ENCODE measurements around the gene SLC7A8.

SLC7A8 gene

DNA sequence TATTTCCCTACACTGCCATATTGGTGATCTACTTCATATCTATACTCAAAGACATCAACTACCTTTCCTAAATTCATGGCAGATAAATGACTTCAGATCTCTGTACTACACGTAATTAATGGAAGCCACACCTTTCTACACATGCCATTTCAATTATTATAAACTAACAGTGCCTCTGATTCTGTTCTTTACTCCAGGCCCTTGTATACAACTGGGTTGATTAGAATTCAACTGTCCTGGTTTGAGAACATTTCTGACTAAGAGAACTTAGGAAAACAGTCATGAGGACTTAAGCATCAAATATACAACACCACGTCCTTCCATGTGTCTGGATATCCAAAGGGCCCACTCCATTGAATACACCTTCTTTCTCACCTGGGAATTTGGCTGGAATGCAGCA, 90.4 kb downstream of the SLC7A8 start:
- DNase-seq: no peak

DNA sequence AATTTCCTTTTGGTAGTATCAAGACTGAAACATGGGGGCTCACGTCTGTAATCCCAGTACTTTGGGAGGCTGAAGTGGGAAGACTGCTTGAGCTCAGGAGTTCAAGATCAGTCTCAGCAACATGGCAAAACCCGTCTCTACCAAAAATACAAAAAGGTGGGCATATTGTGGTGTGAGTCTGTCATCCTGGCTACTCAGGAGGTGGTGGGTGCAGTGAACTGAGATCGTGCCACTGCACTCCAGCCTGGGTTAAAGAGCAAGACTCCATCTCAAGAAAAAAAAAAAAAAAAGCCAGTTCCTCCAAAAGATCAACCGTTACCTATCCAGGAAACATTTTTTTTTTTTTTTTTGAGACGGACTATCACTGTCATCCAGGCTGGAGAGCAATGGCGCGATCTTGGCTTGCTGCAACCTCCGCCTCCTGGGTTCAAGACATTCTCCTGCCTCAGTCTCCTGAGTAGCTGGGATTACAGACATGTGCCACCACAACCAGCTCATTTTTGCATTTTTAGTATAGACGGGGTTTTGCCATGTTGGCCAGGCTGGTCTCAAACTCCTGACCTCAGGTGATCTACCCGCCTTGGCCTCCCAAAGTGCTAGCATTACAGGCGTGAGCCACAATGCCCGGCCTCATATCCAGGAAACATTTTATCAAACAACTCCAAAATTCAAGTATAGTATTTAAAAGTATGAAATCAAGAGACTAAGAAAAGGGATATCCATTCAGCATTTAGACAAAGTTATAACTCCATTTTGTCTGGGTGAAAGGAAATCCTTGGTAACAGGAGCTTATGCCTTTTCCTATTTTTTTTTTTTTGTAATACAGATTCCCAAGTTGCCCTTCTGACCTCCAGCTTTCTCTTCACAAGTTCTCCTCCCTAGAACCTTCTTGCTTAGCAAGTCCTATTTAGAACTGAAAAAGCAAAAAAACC, 91.9 kb downstream of the SLC7A8 start:
- no peak for DNase-seq

DNA sequence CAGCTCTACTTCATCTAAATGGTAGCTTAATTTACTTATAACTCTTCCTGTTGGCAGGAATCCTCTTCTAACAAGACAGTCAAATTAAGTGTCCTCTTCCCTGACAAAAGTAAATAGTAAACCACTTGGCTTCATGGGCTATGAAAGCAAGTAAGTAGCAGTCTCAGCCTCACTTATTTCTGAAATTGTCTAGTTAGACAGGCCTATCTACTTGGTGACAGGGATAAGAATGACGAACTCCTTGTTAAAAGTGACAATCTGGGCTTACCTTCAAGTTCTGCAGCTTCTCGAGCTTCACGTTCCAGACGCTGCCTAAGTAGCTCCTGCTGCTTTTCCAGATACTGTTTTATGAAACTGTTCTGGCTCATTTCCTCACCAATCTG, 93.2 kb downstream of the SLC7A8 start:
- DNase-seq: no peak

DNA sequence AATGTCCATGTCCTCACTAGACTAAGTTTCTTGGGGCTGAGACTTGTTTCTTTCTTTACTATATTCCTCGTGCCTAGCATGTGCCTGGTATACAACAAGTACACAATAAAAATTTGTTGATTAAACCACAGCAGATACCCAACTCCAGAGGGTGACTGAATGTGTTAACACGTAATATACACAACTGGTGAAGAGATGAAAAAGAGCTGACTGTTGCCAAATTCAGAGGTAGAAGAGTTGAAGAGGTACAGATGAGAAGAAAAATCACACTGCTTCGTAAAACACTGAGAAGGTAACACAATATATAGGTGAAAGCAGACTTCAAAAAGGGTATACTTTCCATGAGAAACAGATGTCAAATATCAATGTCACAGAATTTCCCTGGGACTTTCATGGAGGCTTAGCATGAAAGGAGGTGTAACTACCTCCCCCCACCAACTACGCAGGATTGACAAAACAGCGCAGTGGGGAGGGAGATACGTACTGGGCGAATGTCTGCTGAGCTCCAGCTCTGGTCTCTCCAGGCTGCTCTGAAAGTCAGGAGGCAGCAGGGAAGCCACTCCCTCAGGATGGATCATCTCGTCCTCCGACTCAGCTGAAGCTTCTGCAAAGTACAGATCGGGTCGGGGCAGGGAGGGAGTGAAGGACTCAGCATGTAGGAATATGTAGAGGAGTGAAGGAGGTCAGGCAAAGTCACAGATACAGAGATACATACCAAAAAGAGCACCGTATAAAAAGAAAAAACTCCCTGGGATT, 93.8 kb downstream of the SLC7A8 start:
- DNase-seq: no peak

DNA sequence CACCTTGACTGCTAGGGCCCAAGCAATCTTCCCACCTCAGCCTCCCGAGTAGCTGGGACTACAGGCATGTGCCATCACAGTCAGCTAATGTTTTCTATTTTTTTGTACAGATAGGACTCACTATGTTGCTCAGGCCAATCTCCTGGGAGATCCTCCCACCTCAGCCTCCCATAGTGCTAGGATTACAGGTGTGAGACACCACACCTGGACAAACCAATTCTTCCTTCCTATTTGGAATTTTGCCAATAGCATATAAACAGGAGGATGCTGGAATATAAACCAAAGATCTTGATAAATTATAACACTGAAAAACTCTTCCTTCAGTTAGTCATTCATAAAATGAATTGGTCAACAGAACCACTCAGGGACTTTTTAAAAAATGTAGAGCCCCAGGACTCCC, 96.9 kb downstream of the SLC7A8 start:
- DNase-seq: no peak

DNA sequence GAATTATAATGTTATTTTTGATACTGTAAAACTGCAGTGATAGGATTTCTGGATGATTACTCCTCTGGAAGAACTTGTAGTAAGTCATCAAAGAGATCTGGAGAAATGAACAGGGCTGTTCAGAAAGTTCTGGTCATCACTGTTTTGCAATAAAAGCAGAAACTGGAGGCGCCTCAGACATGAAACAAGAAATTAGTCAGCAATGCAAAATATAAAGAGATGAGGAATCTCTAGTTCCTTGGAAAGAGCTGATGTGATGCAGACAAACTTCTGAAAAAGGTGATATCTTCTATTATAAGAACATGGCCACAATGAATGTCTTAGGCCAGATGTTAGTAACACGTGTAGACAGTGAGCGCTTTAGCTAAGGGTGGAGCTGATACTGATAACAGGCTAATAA, 98.0 kb downstream of the SLC7A8 start:
- DNase-seq: no peak

DNA sequence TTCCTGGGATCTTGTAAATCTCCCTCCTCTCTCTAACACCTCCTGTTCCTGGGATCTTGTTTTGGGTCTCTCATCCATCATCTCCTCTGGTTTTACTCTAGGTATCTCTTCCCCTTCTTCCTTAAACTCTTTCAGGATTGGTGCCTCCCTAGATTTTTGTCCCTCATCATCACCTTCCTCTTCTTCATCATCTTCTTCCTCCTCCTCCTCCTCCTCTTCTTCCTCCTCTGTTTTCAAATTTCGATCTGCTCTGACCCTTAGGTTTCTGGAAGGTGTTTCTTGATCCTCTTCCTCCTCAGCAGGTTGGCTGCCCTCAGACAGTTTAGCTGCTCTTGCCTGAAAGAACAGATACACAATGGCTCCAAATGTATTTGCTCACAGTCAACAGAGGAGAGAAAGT, 103.0 kb downstream of the SLC7A8 start:
- no peak for DNase-seq

DNA sequence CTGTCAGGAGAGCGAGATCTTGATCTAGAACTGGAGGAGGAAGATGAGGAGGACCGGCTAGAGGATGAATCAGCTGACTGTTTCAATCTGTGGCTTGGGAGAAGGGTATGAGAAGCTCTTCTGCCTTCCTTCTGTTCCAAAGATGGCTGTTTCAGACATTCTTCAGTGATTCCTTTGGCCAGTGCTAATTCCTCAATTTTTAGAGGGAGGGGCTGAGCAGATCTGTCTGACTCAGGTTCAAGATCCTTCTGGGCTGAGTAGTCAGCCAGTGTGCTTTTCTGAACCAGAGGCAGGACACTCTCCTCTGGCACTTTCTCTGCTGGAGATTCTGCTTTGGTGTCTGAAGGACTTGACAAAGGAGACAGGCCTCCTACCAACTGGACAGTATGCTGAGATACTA, 103.7 kb downstream of the SLC7A8 start:
- DNase-seq: no peak

DNA sequence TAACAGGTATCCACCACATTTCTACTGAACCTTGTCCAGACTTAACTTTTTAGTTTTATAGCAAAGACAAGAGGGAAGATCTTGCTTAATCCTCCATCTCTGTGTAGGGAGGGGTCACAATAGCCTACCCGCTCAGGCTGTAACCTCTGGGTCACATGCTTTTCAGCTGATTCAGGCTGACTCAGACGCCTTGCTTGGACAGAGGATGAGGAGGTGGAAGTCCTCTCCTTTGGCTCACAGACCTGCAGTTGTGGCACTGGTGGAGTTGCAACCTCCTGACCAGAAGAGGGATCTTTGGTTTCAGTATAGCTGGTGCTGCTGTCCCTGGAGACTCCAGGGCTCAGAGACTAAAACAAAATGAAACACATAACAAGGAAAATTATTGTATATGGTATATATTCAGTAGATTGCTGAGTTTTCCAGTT, 104.8 kb downstream of the SLC7A8 start:
- no peak for DNase-seq

DNA sequence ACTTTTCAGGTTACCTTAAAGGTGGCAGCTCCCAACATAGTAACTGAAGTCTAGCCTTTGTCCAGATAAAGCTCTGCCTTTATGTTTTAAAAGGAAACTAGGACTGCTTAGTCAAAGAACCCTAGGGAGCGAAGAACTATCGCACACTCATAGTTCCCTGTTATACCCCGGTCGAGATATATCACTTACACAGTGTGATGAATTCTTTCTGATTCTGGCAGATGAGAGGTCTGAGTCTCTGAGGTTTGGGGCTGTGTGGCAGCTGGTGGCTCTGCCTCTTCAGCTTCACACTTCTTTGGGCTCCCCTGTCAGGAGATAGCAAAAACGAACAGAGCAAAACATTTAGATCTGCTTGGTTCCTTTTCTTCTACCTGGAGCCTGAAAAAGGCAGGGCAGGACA, 105.5 kb downstream of the SLC7A8 start:
- DNase-seq: no peak

DNA sequence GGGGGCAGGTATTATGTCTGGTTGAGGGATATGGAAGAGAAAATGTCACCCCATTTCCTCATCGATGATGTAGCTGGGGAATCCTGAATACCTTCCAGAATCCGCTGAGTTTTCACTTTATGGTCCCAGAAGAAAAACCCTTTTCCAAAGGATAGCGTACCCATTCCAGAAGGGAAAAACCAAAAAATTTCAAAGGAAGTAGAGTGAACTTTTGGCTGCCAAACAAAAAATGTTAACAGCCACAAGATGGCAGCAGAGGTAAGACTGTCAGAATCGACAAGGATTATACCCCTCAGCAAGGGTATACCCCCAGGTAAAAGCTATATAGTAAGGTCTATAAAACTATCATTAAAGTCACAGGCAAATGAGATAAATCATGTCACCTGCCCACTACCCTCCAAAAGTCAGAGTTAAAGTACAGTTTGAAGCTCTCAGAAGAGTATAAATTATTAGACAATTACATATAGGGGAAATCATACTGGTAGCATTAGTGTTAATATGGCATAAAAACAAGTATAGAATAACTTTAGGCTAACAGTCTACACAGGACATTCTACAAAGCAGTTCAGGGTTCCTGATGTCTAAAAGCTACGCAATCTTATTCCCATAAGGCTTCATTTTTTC, 106.6 kb downstream of the SLC7A8 start:
- no peak for DNase-seq

Data from NCI-H1417 treated with DMSO at 0.1 percent for 48 hours (cell line).